ENCODE measurements around the gene NFIB.

GRCh38 chr9:14190240-14190639, 123.7 kb downstream of the NFIB start:
- TF ChIP-seq CTCF (IDR thresholded peaks at IDR 0.05), result no peak
- TF ChIP-seq POLR2A (IDR thresholded peaks at IDR 0.05), result no peak

Data from body of pancreas (tissue), 4 donors.